AG10803 (cell line): ENCODE data around the gene LEMD2.

Source experiments
- DNase-seq: peaks from one replicate; pipeline ENCODE4 v3.0.0; 2010; ENCODE audit warnings: low read depth
- H3K4me3 ChIP-seq: 2 replicates; pipeline ENCODE4 v1.5.1; 2011; ENCODE audit warnings: mild to moderate bottlenecking, low read length, control low read depth
- TF ChIP-seq, protein P1 (sequence below): conservative IDR thresholded peaks from 2 replicates; pipeline ENCODE4 v1.5.1; 2011; ENCODE audit warnings: mild to moderate bottlenecking, low read length, control low read depth, inconsistent platforms

Gene LEMD2

DNA sequence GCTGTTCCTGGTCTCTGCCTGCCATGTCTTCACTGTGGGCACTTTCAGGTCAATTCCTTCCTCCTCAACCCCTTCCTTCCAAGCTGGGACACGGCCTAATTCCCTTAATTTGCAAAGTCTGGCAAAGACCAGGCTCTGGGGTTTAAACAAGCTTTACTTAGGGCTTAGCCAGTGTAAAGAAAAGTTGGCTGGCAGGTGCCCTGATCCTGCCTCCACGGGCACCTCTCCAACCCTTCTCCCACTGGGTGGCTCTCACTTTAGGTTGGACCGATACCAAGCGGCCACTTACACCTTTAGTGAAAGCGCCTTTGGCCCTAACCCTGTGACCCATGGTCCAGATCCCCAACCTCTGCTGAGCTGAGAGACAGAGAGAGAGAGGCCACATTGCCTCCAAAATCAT, 28.6 kb upstream of the LEMD2 start:
- DNase-seq: no peak
- TF ChIP-seq, protein P1, sequence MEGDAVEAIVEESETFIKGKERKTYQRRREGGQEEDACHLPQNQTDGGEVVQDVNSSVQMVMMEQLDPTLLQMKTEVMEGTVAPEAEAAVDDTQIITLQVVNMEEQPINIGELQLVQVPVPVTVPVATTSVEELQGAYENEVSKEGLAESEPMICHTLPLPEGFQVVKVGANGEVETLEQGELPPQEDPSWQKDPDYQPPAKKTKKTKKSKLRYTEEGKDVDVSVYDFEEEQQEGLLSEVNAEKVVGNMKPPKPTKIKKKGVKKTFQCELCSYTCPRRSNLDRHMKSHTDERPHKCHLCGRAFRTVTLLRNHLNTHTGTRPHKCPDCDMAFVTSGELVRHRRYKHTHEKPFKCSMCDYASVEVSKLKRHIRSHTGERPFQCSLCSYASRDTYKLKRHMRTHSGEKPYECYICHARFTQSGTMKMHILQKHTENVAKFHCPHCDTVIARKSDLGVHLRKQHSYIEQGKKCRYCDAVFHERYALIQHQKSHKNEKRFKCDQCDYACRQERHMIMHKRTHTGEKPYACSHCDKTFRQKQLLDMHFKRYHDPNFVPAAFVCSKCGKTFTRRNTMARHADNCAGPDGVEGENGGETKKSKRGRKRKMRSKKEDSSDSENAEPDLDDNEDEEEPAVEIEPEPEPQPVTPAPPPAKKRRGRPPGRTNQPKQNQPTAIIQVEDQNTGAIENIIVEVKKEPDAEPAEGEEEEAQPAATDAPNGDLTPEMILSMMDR: no peak
- H3K4me3 ChIP-seq: no peak overlapping the region

DNA sequence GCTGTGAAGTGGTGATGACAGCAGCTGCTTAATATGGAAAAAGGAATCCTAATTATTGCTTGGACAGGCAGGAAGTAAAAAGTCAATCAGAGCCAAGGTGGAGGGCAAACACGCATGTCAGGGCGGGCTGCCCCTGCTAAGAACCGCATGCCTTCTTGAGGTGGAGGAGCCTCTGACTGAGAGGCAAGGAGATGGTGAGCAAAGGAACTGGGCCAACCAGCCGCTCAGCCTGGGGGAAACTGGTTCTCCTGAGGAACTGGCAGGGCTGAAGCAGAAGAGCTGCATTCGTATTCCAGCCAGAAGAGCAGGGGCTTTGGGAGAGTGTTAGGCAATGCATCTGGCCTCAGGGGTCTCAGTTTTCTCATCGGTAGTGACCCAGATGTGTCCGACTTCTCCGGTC, 28.0 kb upstream of the LEMD2 start:
- DNase-seq: no peak
- no peak overlapping the region for H3K4me3 ChIP-seq
- TF ChIP-seq, protein P1: no peak

DNA sequence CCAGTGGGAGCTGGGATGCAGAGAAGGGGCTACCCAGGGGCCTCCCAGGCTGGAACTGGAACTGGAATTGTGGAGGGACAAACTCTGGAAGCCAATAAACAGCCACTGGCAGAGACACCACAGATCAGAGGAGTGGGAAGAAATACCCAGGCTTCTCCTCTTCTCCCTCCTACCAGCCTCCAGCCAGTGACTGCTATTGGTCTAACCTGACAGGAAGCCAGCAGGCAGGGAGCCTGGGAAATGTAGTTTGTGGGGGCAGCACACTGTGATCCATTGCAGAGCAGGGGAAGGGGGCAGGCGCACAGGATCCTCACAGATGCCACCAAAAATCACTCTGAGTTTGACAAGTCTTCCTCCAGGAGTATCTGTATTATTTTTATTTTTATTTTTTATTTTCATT, 26.9 kb upstream of the LEMD2 start:
- DNase-seq: no peak
- H3K4me3 ChIP-seq: no peak overlapping the region
- TF ChIP-seq, protein P1: no peak

DNA sequence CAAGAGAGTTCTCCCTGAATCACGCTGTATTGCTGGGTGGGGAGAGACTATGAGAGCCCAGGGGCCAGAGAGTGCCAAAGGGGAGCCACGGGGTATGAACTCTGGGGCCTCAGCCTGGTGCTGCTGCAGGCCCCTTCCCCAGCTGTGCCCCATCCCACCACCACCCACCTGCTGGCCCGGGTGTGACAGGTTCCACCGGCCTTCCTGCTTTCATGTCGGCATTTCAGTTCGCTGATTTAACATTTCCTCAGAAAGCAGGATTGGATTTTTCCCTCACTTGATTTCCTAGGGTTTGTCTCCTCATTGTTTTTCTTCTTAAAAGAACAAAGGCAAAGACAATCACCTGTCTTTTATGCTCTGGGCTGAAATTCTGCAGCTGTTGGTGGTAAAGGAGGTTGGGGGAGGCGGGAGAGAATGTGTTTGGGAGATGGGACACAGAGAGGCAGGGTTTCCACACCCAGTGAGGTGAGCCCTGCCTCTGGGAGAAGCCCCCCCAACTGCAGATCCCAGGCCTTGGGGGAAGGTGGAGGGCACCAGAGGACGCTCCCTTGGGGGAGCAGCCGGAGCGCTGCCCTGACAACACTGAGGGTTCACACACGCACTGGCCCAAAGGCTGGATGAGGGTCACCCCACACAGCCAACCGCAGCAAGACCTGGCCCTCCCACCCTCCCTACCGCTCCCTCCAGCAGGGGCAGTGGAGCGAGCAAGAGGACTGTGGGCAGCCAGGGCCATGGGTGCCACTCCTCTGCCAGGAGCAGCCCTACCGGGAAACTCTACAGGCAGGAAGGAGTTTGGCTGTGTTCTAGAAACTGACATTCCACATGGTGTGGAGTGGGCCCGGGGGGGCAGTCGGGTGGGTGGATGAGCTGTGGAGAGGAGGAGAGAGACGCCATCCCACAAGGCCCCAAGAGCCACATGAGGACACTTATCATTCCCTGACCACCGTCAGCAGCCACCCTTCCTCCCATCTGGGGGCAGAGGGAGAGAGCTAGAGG, 25.4 kb upstream of the LEMD2 start:
- no peak for DNase-seq
- no peak overlapping the region for H3K4me3 ChIP-seq
- TF ChIP-seq, protein P1: no peak

DNA sequence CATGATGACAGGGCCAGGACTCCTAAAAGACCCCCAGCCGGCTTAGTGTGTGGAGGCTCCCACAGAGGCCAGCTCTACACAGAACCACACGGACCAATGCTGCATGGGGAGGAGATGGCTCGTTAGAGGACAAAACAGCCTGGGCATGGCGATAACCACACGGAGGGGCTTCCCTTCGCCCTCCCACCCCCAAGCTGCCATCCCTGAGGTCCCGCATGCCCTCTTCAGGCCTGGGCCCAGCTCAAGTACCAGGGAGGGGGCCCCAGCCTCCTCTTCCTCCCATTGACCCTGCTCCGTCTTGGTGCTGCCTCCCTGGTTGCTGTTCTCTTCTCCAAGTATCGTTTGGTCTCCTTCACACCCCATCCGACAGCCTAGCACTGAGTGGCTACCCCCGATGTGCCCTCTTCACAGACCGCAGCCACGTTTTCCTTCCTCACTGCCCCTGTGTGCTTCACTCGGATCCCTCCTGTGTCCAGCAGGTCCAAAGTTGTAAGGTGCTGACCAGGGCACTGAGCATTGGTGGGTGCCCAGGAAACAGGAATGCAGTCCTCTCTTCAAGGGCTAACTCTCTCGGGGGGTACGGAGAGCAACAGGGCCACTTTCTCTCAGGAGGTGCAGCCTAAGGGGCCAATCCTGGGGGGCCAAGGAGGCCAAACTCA, 24.4 kb upstream of the LEMD2 start:
- H3K4me3 ChIP-seq: no peak overlapping the region
- no peak for DNase-seq
- TF ChIP-seq, protein P1: no peak

DNA sequence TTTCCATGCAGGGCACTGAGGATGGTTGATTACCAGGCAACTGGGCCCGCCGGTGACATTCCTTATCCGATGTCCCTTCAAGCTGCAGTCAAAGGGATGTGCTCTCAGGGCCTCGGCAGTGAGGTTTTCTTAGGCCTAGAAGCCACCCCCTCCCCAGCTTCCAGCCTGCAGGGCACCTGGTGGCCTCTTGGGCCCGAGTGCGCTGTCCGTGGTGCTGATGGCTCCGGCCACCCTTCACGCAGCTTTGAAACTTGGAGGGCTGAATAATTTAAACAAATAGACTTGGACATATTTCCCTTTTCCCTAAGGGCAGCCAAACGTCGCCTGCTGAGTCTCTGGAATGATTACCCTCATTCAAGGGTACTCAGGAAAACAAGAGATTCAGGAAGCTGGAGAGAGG, 23.7 kb upstream of the LEMD2 start:
- peak; percentile 31 for DNase-seq
- TF ChIP-seq, protein P1: peak; percentile 45
- no peak overlapping the region for H3K4me3 ChIP-seq
